GM06990 (cell line): Measurements from ENCODE around the gene KSR2.
A peak's percentile ranks its signal among the peaks of the same experiment; 100 is the strongest.

Experiments used
- DNase-seq: peaks from one replicate; pipeline ENCODE4 v3.0.0-alpha.2; 2011; ENCODE audit not compliant: insufficient read length; ENCODE audit errors: extremely low read depth
- H3K27me3 ChIP-seq: replicated peaks from 2 replicates; pipeline ENCODE4 v1.6.0; 2011; ENCODE audit warnings: low read length; ENCODE audit not compliant: control insufficient read depth, insufficient read depth
- H3K36me3 ChIP-seq: 2 replicates; pipeline ENCODE4 v1.5.1; 2011; ENCODE audit warnings: low read length; ENCODE audit not compliant: control insufficient read depth, insufficient read depth
- H3K4me3 ChIP-seq: replicated peaks from 2 replicates; pipeline ENCODE4 v1.5.1; 2011; ENCODE audit warnings: low read depth, mild to moderate bottlenecking, control low read depth, low read length
- CTCF ChIP-seq: IDR thresholded peaks from 2 replicates; pipeline ENCODE4 v1.5.1; 2011; ENCODE audit warnings: low read length, control low read depth, mild to moderate bottlenecking, inconsistent platforms; ENCODE audit not compliant: insufficient read depth, poor library complexity, severe bottlenecking

Gene KSR2

GRCh38 chr12:117968826-117969659, at the start of gene KSR2:
TSS of gene KSR2 (minus strand) at chr12:117968990. CDS start at chr12:117968255, 735 bp downstream.
- peak; percentile 79 for DNase-seq
- TF ChIP-seq CTCF = no peak
- no peaks in the 10 kb centered on the region for H3K36me3 ChIP-seq
- no peaks in the 10 kb centered on the region; the same call in 1 of the 2 replicates for H3K27me3 ChIP-seq
- H3K4me3 ChIP-seq = peak within 1 kb of the TSS; percentile 59

- no peak for TF ChIP-seq CTCF
- peak overlapping the region; percentile 89 for H3K4me3 ChIP-seq
- peaks cover 6% of the 10 kb centered on the region; the same call in 1 of the 2 replicates for H3K36me3 ChIP-seq
- H3K27me3 ChIP-seq = no peaks in the 10 kb centered on the region
- no peak for DNase-seq
Observed at GRCh38 chr12:118017926-118018325, 49.1 kb upstream of the KSR2 start.

- no peak for TF ChIP-seq CTCF
- H3K27me3 ChIP-seq = no peaks in the 10 kb centered on the region
- peak; percentile 96 for DNase-seq
- peak within 1 kb of the TSS; percentile 89 for H3K4me3 ChIP-seq
- H3K36me3 ChIP-seq = peaks cover 3% of the 10 kb centered on the region; the same call in 1 of the 2 replicates
Observed at GRCh38 chr12:118016424-118017264, 47.9 kb upstream of the KSR2 start, which contains the start of gene RFC5. TSS of gene RFC5 (plus strand) at chr12:118016703. CDS start at chr12:118016828, 125 bp downstream.

GRCh38 chr12:118015944-118016343, 47.2 kb upstream of the KSR2 start:
- Histone ChIP-seq H3K4me3 (no peak overlapping the region), H3K27me3 (no peaks in the 10 kb centered on the region), H3K36me3 (peaks cover 3% of the 10 kb centered on the region; the same call in 1 of the 2 replicates)
- DNase-seq = no peak
- no peak for TF ChIP-seq CTCF

- Histone ChIP-seq H3K4me3 (no peak overlapping the region), H3K36me3 (peaks cover 3% of the 10 kb centered on the region; the same call in 1 of the 2 replicates), H3K27me3 (no peaks in the 10 kb centered on the region)
- no peak for DNase-seq
- TF ChIP-seq CTCF = no peak
Observed at GRCh38 chr12:118015306-118015705, 46.5 kb upstream of the KSR2 start.
